CD4-positive, alpha-beta T cell treated with Interleukin-21 for 1 hour (primary cell): ENCODE measurements around the gene GVQW3.

Experiments
- DNase-seq: peaks from one replicate; pipeline ENCODE4 v3.0.0-alpha.2; 2020

Gene GVQW3

GRCh38 chr11:76453248-76453647 lies 72.1 kb downstream of the GVQW3 start:
- no peak for DNase-seq

GRCh38 chr11:76455331-76455730 lies 74.2 kb downstream of the GVQW3 start:
- no peak for DNase-seq

GRCh38 chr11:76455931-76456330 lies 74.8 kb downstream of the GVQW3 start:
- no peak for DNase-seq

- DNase-seq: no peak
These were observed 75.4 kb downstream of the GVQW3 start for GRCh38 chr11:76456571-76456970.
